GM12873 (cell line): ENCODE data around the gene TEC.

Source experiments
- TF ChIP-seq, protein P1 (sequence below): IDR thresholded peaks from 2 replicates; pipeline ENCODE4 v1.5.1; 2012; ENCODE audit warnings: low read depth, mild to moderate bottlenecking, moderate library complexity, low read length, control low read depth; ENCODE audit not compliant: insufficient read depth; ENCODE audit errors: missing control alignments

TEC gene

DNA sequence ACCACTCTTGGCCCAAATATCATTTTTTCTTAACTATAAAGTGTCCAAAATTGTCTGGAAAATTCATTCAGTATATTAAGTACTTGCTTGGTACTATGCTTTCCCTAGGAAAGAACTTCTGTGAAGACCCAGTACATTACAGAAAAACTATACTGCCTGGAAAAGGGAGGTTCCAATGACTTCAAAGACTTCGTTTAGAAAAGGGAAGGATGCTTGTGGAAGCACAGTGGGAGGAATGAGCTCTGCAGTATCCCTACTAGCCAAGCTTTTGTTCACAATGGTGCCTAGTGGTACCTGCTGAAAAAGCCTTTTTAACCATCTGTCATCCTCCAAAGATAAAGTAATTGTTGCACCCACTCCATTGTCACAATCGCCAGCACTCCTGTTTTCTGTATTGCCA lies 7.2 kb downstream of the TEC start:
- TF ChIP-seq, protein P1, sequence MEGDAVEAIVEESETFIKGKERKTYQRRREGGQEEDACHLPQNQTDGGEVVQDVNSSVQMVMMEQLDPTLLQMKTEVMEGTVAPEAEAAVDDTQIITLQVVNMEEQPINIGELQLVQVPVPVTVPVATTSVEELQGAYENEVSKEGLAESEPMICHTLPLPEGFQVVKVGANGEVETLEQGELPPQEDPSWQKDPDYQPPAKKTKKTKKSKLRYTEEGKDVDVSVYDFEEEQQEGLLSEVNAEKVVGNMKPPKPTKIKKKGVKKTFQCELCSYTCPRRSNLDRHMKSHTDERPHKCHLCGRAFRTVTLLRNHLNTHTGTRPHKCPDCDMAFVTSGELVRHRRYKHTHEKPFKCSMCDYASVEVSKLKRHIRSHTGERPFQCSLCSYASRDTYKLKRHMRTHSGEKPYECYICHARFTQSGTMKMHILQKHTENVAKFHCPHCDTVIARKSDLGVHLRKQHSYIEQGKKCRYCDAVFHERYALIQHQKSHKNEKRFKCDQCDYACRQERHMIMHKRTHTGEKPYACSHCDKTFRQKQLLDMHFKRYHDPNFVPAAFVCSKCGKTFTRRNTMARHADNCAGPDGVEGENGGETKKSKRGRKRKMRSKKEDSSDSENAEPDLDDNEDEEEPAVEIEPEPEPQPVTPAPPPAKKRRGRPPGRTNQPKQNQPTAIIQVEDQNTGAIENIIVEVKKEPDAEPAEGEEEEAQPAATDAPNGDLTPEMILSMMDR = no peak

DNA sequence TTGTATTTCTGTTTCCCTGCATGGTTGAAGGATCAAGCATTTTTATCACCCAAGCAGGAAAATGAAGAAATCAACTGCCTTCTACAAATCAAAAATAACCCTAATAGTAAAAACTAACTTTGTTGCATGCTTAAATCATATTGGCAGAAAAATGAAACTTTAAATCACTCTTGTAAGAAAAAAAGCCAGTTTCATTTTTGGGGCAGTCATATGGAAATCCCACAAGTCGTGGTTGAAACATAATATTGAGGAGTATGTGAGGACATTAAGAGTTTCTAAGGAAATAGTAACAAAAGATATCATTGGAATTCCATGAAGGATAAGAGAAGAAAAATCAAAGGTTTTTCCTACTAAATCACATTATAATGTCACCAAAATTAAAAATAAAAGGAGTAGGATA lies 8.4 kb downstream of the TEC start:
- TF ChIP-seq, protein P1 = no peak

DNA sequence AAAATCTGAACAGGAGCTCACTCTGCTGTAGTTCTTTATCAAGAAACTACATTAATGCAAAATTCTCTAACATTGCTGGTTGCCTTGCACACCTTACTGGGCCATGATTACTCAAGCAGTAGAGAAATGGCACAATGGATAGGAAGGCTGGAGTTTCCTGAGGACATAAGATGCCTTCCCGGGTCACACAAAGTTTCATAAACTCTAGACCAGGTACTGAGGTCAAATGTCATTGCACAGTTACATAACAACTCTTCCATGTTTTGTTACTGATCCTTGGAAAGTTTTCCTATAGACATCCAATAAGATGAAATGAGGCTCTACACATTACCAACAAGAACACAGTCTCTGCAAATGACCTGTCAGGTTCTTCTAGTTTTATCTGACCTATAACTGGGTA lies 9.9 kb downstream of the TEC start:
- TF ChIP-seq, protein P1 = no peak

DNA sequence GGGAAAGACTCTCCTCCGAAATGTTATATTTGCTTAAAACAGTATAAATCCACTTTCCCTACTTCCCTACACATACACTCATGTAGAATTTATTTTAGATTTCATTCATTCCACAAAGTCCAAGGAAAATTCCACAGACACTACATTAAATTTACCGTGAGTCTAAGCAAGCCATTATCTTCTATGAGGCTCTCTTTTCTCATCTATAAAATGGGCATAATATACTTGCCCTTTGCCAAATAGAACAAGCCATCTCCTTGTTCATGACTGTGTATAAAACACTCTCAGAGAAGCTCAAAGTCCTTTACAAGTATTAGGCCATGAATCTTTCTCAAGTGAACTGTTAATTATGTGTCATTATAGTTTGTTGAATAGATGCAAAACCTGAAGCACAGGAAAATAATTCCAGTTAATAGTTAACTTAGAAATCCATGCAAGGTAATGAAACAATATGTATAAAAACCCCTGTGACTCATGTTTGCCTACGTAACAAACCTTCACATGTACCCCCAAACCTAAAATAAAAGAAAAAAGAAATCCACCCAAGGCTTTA lies 10.7 kb downstream of the TEC start:
- TF ChIP-seq, protein P1 = no peak

DNA sequence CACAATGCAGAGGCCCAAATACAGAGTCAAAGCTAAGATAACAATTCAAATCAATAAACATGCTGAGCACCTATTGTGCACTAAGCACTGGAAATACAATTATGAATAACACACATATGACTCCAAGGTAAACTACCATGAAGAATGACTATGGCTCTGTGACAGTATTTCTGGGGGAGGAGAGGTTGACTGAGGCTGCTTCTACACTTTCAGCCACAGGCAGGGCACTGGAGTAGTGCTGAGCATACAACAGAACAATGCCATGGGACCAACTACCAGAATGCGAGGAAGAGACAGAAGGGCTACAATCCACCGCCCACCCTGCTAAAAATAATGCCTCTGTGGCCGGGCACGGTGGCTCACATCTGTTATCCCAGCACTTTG lies 13.7 kb downstream of the TEC start:
- TF ChIP-seq, protein P1 = no peak

DNA sequence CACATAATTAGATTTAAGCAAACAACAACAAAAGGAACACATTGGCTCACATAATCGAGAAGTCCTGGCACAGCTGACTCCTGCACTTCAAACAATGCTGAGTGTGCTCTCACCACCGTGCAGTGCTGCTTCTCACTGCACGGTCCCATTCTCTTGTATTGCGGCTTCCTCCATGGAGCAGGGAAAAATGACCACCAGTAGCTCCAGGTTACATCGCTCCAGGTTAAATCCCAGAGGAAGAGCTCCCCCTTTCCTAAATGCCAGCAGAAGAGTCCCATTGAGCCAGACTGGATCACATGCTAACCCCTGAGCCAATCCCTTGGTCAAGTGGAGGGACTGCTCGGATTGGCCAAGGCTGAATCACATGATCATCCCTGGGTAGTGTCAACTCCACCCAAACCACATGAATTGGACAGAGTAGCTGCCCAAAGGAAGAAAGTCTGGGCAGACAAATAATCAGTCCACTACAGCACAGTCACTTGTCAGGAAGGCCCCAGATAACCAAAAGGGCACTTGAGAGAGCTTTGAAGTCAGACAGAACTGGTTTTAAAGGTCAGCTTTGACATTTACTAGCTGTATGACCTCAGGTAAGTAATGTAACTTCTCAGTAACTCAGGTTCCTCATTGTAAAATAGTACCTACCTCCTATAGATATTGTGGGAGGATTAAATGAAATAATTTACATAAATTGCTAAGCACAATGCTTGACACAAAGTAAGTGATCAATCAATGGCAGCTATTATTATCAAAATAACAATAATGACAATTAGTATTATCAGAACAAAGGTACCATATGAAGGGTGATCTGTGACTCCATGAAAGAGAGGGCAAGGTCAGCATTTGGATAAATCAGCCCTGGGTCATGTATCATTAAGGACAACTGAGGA lies 14.3 kb downstream of the TEC start:
- TF ChIP-seq, protein P1 = no peak

DNA sequence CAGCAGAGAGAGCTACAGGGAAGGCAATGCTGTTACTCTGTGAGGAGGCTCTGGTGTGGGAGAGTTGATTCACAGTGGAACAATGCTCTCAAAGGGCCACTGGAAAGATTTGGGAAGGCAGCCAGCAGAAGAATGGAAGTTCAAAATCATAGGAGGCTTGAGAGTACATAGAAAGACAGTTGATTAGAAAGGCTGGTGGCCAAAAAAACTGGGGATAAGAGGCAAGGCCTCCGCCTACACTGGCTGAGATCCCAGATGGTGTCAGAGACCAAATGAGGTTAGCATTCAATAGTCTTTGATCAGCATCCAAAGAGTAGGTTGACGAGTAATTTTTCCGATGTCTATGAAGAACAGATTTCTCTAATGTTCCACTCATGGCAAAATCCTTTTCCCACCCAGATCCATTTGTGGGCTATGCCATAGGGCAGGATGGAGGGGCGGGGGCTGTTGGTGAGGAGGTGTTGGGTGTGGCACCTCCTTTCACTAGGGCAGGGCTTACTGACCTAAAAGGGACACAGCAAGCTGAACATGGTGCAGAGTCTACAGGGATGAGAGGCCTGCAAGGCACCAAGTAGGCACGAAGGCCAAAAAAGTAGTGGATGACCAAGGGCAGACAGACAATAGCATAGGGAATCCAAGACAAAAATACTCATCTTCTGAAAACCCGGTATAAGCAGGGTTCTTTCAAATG lies 15.1 kb downstream of the TEC start:
- TF ChIP-seq, protein P1 = no peak
